ENCODE measurements around the gene DNAH2.
A peak's percentile ranks its signal among the peaks of the same experiment; 100 is the strongest.

Gene DNAH2

GRCh38 chr17:7822126-7822525 lies 104.6 kb downstream of the DNAH2 start:
- DNase-seq (no peak), ATAC-seq (no peak)

- DNase-seq (no peak), ATAC-seq (no peak)
Observed at GRCh38 chr17:7823581-7824001, 106.0 kb downstream of the DNAH2 start.

- DNase-seq (no peak), ATAC-seq (no peak)
Observed at GRCh38 chr17:7824021-7824924, 106.7 kb downstream of the DNAH2 start.

GRCh38 chr17:7825206-7825990 lies 107.9 kb downstream of the DNAH2 start:
- no peak for DNase-seq
- ATAC-seq, result no peak

GRCh38 chr17:7830616-7831015 lies 113.1 kb downstream of the DNAH2 start:
- DNase-seq, result no peak
- ATAC-seq, result no peak

GRCh38 chr17:7831233-7831632 lies 113.7 kb downstream of the DNAH2 start:
- ATAC-seq (no peak), DNase-seq (no peak)

GRCh38 chr17:7832431-7832830 lies 114.9 kb downstream of the DNAH2 start:
- DNase-seq (no peak), ATAC-seq (no peak)

- ATAC-seq (no peak), DNase-seq (no peak)
Observed at GRCh38 chr17:7833011-7833794, 115.7 kb downstream of the DNAH2 start.

- peak; percentile 72 for ATAC-seq
- DNase-seq, result peak; percentile 90
Observed at GRCh38 chr17:7833795-7834541, 116.4 kb downstream of the DNAH2 start, which contains the start of gene KDM6B. Gene KDM6B (plus strand): TSS chr17:7834217. CDS start chr17:7845555, 11,338 bp downstream.

GRCh38 chr17:7834542-7834956 lies 117.0 kb downstream of the DNAH2 start:
- peak; percentile 72 for DNase-seq

GRCh38 chr17:7834957-7835813 lies 117.6 kb downstream of the DNAH2 start:
- peak; percentile 60 for ATAC-seq

More at GRCh38 chr17:7834542-7834956, 117.0 kb downstream of the DNAH2 start:
- ATAC-seq, result peak; percentile 10

GRCh38 chr17:7835814-7836595 lies 118.5 kb downstream of the DNAH2 start:
- ATAC-seq, result no peak
- no peak for DNase-seq

More at GRCh38 chr17:7834957-7835813, 117.6 kb downstream of the DNAH2 start:
- peak; percentile 94 for DNase-seq

GRCh38 chr17:7836596-7837407 lies 119.3 kb downstream of the DNAH2 start:
- DNase-seq, result peak; percentile 75
- no peak for ATAC-seq

GRCh38 chr17:7837408-7838088 lies 120.0 kb downstream of the DNAH2 start:
- ATAC-seq, result no peak
- no peak for DNase-seq

- ATAC-seq (no peak), DNase-seq (no peak)
Observed at GRCh38 chr17:7838090-7839075, 120.8 kb downstream of the DNAH2 start.

- DNase-seq (no peak), ATAC-seq (no peak)
Observed at GRCh38 chr17:7839190-7839875, 121.8 kb downstream of the DNAH2 start.

All from stimulated activated naive CD8-positive, alpha-beta T cell treated with anti-CD3 and anti-CD28 coated beads, Interleukin-15, Interleukin-2, amounts not matched to agents 100 U/mL and 50 U/mL, for 24 hours (primary cell).